GM10847 (cell line): ENCODE measurements around the gene PRKACB.

Experiments used
- POLR2A ChIP-seq: IDR thresholded peaks from 2 replicates; pipeline ENCODE4 v1.6.1; 2011; ENCODE audit not compliant: insufficient read length; ENCODE audit errors: extremely low read depth

The PRKACB gene

DNA sequence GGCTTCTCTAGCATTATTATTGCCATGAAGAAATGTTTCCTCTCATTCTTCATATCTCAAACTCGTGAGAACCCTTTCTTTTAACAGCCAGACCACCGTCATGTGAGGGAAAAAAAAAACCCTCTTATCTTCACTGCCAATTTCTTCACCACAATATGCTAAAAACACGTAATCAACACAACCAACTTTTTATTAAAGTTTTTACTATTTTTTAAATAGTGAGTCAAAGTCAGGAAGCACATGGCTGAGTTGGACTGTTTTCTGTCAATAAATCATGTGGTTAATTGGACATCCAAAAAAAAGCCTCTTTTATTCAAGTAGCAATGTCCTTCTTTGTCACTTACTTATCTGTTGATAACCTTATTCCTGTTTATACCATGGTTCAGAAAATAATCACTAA lies 101.5 kb downstream of the PRKACB start:
- no peak for TF ChIP-seq POLR2A

DNA sequence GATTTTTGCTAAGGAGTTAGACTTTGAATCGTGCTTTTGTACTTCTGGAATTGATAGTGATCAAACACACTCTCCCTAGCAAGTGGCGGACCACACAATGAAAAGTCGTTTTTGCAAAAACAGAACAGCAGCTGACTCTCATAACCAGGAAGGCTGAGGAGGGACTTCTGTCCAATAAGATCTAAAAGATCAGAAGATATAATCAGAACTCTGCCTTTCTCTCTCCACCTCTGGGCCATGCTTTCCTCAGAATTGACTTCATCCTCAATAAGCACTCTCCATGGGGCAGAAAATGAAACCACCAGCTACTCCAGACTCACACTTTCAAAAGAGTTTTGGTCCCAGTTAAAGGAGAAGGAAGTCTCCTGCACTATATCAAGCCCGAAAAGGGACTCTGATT lies 102.1 kb downstream of the PRKACB start:
- TF ChIP-seq POLR2A: no peak

DNA sequence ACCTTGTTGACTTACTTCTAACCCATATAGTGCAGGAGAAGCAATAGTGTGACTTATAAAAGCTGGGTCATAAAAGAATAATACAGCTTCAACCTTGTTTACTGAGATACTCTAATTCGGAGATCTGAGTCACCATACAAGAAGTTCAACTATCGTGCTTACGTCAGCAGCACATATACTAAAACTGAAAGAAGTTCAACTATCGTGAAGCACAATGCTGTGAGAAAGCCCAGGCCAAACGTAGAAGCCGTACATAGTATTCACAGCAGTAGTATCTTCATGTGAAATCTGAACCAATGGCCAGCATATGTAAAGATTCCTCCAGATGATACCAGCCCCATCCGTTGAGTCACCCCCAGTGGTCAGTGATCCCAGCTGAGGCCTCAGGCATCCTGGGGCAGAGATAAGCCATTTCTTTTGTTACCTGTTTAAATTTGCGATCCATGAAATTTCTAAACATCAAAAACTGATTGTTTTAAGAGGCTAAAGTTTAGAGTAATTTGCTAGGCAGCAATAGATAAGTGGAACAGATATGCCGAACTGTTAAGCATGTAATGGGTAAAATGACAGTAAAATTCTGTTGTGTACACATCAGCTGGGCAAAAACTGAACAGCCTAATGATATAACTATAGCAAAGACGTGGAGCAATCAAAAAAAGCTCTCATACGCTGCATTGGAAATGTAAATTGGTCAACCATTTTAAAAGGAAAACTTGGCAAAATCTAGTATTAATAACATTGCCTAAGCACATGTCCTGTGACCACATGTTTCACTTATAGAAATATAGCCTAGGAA lies 103.6 kb downstream of the PRKACB start:
- TF ChIP-seq POLR2A: no peak

DNA sequence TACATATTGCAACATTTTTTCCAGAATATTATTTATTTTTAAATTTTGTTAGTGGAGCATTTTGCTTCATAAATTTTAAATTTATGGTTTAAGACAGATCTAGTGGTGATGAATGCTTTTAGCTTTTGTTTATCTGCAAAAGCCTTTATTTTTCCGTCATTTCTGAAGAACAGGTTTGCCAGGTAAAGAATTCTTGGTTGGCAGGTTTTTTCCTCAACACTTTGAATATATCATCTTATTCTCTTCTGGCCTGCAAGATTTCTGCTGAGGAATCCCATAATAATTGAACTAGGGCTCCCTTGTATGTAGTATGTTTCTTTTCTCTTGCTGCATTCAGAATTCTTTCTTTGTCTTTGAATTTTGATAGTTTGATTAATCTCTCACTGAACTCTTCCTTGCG lies 106.6 kb downstream of the PRKACB start:
- TF ChIP-seq POLR2A: no peak

DNA sequence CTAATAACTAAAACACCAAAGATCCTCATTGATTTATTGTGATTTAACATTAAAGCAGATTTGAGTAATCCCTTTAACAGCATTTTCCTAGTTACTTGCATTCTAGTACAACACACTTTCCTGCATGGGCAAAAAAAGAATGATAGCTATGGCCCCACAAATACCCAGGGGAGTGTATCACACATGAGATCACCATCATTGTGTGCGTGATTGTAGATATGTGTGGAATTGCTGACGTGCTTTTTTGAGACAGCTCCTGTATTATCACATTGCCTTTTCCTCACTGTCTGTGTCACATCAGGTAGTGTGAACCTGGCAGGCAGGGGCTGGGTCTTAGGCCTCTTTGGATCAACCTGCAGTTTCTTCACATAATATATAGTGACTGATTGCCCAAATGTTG lies 109.0 kb downstream of the PRKACB start:
- no peak for TF ChIP-seq POLR2A

DNA sequence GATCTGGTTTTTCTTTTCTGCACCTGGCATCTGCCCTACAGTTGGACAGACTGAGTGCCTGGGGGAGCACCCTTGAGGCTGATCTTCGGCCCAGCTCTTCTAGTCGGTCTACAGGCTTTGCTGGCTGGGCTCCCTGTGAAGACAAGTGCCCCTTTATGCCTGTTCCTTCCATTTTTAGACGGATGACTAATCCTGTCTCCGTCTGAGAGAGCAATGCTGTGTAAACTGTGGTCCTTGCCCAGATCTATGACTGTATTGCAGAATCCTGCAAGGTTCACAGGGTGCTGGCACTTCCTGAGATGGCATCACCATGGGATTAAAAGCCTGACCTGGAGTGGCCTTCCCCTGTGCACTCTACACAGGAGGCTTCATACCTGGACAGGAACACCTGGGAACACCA lies 109.8 kb downstream of the PRKACB start:
- no peak for TF ChIP-seq POLR2A

DNA sequence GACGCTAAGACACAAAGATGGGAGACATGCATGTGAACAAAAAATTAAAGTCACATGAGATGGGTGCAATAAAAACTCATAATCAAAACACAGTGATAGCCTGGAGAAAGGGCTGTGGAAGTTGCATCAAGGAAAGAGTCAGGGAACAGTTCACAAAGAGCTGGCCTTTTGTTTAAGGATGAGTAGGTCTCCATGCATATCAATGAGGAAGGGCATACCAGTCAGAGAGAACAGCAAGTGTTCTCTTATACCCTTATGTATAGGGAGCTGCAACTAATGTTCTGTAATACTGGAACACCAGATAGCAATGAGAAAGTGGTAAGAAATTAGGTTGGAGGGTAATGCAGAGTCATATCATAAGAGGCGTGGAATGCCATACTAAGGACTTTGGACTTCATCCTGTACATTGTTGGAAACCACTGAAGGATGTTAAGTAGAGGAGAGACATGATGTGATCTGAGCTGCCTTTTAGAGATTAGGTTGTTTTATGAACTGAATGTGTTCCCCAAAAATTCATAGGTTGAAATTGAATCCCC lies 110.7 kb downstream of the PRKACB start:
- no peak for TF ChIP-seq POLR2A

DNA sequence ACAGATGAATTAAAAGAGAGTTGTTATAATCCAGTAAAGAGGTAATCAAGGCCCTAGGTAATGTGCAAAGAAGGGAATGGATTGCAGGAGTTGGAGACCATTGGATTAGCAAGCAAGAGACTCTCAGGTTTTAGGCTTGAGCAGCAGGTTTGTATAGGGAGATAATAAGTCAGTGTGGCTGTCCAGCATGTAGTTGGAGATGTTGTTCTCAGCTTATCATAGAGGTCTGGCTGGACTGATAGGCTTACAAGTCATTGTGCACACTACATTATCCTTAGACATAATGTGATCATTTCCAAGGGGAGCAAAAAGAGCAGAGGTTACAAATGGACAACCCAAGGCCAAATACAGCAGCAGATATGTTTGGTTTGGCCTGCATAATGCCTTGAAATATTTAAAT lies 111.5 kb downstream of the PRKACB start:
- TF ChIP-seq POLR2A: no peak

DNA sequence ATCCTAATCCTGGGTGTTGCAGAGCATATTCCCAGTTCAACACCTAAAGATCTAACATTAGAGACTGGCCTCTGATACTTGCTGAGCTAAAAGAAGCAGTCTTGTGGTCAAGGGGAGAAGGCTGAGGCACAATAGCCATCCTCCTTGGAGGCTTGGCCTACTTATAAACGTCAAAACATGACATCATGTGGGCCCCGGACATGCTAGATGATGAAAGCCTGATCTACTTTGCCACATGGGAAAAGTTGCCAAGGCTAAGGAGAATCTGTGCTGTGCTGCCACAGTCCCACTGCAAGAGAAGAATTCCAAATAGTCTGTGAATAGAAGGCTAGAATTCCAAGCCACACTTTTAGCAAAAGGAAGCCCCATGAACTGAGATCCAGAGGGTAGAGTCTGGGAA lies 113.5 kb downstream of the PRKACB start:
- no peak for TF ChIP-seq POLR2A

DNA sequence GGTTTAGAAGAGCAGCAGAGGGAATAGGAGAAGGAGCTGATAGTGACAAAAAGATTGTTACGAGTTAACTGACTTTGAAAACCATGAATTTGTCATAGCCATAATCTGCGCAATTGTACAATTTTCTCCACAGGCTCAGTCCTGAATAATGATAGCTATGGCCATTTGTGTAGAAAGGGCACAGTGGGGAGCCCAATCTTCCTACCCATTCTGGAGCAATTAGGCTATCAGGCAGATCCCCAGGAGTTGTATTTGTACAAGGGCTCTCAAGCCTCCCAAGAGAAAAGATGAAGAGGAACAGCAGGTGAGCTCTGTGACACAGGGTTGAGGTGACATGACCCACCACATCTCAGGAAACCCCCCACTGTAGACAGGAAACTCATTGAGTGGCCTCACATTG lies 115.3 kb downstream of the PRKACB start:
- no peak for TF ChIP-seq POLR2A

DNA sequence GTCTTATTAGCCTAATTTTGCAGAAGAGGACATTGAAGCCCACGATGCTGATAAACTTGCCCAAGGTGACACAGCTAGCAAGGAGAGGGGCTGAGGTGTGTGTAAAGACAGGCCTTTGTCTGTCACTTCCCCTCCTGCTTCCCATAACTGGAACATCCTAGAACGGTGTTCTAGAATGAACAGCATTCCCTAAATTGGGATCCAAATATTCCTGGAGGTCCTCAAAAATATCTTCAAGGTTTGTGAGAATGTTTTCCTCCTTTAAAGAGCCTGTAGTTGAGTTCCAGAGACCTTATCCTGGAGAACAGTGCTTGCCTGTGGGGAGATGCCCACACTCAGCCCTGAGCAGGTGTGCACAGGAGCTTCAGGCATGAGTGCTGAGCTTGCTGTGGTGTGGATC lies 115.9 kb downstream of the PRKACB start:
- TF ChIP-seq POLR2A: no peak

DNA sequence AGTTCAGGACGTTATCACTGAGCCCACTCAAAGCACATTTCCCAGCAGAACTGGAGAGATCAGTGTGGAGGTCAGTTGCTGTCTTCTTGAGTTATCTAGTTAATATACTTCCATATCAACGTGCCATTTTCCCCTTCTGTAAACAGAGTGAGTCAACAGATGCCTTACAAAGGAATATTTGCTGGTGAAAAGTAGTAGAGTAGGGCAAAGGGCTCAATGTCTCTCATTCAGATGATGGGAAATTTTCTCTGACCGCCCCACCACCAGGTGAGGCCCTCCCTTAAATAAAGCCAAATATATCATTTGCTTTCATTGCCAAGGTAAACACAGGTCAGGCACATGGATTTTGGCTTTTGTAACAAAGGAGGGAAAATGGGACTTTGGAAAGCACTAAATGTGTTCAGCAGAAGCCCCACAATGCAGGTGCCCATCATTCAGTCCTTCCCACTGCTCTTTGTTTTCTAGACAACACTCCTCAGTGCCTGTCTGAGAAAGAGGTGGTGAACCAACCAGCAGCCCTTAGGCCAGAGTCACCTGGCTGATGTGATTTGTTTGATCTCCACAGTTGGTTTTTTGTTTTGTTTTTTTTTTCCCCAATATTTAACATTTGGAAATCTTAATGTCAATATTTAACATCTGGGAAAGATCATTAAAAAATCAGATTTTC lies 116.9 kb downstream of the PRKACB start:
- TF ChIP-seq POLR2A: no peak

DNA sequence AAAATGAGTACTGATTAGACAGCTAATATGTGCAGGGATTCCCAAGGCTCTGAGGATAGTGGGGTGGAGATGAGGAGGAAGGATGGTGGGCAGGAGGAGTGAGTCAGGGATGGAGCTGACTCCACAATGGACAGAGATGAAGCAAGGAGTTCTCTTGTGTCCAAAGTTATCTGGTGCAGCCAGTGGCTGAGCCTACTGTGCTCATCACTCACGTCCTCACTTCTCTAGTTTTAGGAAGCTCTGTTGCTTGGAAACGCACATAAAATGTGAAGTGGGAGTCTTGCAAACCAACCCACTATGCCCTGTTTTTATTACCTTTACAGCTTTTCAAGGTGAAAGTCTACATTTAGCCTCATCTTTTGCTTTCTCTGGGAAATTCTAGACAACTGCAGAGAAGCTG lies 120.9 kb downstream of the PRKACB start:
- TF ChIP-seq POLR2A: no peak

DNA sequence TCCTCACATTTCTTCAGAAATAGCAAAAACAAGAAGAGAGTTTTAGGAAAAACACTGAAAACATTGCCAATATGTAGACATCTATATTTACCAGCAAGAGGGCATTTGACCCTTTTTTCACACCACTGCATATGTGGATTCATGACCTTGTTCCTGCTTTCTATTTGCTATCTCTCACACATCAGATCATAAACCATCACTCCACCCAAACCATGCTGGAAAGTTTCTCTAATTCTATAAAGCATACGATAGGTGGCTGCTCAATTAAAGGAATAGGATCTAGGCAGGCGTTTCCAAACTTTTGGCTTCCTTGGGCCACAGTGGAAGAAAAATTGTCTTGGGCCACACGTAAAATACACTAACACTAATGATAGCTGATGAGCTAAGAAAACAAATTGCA lies 121.8 kb downstream of the PRKACB start:
- no peak for TF ChIP-seq POLR2A

DNA sequence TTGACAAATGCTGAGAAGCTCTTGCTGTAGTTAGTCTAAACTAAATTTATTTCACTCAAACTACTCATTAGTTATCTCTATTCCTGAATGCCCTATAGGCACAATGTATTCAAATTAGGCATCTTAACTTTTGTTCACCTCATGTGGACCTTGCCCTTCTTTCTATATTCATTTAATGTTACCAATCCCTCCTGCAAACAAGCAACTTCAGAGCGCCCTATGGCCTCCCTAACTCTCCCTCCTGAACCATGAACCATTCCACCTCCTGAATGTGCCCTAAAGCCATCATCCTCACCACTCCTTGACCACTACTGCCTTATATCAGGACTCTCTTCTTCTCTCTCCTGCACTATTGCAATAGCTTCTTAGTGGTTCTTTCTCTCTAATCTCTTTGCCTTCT lies 122.7 kb downstream of the PRKACB start:
- TF ChIP-seq POLR2A: no peak

DNA sequence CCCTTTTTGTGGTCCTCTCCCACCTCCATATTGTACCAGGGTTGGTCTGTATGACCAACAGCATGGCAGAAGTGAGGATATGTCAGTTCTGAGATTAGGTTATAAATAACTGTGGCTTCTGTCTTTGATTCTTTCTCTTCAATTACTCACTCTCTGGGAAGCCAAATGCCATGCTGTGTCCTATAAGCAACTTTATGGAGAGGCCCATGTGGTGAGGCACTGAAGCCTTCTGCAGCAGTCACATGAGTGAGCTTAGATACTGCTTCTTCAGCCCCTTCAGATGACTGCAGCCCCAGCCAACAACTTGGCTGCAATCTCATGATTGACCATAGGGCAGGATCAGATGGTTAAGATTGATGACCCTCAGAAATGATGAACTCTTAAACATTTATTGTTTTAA lies 123.4 kb downstream of the PRKACB start:
- TF ChIP-seq POLR2A: no peak
